Measurements from ENCODE around the gene TMEM80. TPM values are rescaled to one million over a fixed set of nuclear protein-coding genes. Genes with fewer than 3 reads are reported as not detected.

The TMEM80 gene
- 7.4 and 8.3 TPM in 2 replicates for total RNA-seq

DNA sequence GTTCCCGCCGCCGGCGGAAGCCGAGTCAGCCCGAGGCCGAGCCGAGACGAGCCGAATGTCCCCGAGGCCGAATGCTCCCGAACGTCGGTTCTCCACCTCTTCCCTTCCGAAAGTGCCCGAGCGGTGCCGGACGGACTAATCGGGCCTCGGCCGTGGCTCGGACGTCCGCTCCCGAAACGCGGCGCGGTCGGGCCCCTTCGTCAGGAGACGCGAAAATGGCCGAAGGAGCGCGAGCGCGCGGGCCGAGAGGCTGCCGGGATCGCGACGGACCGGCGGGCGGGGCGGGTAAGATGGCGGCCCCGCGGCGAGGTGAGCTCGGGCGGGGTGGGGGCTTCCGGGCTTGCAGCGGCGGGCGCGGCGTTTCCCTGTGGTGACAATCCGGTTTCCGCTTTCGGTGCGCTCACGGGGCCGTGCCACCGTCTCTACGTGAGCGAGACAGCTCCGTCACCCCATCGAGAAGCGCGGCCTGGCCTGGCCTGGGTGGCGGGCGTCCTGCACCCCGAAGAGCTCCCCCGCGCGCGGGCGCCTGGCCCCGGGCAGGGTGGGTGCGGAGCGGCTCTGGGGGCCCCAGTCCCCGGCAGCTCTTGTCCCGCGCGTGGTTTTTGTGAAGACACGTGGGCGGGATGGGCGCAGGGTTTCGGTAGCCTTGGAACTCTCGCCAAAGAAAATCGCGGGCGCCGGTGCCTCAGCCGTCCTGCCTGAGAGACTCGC lies at the start of gene TMEM80:
Gene TMEM80 (plus strand): TSS at position 279 of the 711 bp plus-strand sequence. CDS start 12 bp downstream, at position 291.

DNA sequence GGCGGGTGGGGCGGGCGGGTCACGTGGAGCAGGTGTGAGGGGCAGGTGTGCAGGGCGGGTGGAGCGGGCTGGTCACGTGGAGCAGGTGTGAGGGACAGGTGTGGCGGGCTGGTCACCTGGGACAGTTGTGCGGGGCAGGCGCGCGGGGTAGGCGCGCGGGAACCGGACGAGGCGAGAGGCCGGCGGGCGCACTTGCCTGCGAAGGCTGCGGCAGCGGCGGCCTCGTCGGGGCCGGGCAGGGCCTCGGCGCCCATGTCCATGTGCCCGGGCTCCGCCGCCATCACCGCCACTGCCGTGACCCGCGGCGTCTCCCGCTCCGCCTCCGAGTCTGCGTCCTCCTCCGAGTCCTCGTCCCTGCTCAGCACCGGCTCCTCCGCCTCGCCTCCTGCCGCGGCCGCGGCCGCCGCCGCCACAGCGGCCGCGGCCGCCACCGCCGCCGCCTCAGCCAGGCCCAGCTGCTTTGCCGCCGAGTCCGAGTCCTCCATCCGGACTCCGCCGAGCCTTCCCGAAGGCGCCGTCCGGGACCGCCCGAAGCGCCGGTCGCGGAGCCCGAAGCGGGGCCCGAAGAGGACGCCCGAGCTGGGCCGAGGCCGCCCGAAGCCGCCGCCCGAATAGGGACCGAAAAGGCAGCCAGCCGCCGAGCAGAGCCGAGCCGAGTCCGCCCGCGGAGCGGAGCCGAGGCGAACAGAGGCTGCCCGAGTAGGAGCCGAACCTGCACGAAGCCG lies 891 bp upstream of the TMEM80 start, which contains the start of gene DEAF1:
Gene DEAF1 (minus strand): TSS at position 660 of the 725 bp plus-strand sequence. CDS start 175 bp downstream, at position 485.

DNA sequence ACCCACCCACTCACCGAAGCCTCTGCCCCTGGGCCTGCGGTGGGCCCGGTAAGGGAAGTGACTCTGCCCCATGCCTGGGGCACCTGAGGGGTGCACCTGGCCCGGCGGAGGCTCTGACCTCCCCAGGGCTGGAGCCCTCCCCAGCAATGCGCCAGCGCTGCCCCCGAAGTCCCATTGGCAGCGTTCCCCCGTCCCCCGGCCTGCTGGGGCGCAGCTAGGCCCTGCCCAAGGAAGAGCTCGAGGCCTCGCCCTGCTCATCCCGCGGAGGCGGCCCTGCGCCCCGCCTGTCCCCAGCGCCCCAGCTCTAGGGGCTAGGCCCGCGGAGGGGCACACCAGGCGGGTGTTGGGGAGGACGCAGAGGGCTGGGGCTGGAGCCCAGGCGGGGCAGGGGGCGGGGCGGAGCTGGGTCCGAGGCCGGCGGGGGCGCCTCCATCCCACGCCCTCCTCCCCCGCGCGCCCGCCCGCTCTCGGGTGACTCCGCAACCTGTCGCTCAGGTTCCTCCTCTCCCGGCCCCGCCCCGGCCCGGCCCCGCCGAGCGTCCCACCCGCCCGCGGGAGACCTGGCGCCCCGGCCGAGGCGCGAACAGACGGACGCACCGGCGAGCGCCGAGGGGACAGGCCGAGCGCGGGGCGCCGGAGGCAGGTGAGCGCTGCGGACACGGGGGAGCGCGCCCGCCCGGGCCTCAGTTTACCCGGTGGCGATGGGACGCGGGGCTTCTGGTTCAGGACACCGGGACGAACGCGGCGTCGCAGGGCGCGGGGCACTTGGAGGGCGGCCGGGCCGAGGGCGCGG lies 10.2 kb downstream of the TMEM80 start, which contains the start of gene EPS8L2:
Gene EPS8L2 (plus strand): TSS at position 586 of the 793 bp plus-strand sequence. CDS start 3,177 bp downstream, outside the sequence.

DNA sequence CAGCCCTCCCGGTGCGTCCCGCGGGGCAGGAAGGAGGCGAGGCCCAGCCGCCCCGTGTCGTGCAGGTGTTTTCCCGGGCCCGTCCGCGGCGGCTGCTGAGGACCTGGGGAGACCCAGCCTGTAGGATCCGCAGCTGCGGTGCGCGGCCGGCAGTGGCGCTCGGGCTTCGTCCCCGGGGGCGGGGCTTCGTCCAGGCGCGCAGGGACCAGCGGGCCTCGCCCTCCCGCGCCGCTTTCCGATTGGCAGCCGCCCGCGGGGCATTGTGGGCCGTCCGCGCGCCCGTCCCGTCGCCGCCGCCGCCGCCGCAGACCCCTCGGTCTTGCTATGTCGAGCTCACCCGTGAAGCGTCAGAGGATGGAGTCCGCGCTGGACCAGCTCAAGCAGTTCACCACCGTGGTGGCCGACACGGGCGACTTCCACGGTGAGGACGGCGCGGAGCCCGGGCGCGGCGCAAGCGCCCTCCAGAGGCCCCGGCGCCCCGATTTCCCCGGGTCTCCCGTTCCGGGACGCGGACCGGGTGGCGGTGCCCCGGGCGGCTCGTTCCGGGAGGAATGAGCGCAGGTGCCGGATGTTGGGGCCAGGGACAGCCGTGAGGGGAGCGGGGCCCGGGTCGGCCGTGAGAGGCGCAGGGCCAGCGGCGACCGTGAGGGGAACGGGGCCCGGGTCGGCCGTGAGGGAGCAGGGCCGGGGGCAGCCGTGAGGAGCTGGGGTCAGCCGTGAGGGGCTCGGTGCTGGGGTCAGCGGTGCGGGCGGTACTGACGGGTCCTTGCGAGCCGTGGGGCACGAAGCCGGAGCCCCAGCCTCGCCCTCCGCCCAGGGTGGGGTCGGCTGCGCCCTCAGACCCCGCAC lies 51.8 kb downstream of the TMEM80 start, which contains the start of gene TALDO1:
Gene TALDO1 (plus strand): TSS at position 307 of the 849 bp plus-strand sequence. CDS start 18 bp downstream, at position 325.

Other genes starting within 250 kb of the TMEM80 start
- 30.7 and 49.7 TPM in 2 replicates for gene PTDSS2, start 245.5 kb upstream of the TMEM80 start, total RNA-seq
- gene RNH1, start 188.6 kb upstream of the TMEM80 start, total RNA-seq, result 279 and 507 TPM in 2 replicates
- 46.1 and 53.3 TPM in 2 replicates for gene HRAS, start 160.2 kb upstream of the TMEM80 start, total RNA-seq
- 0.52 and 1.1 TPM in 2 replicates for gene LRRC56, start 158.3 kb upstream of the TMEM80 start, total RNA-seq
- gene LMNTD2, start 135.1 kb upstream of the TMEM80 start, total RNA-seq, result 0.39 and 0.73 TPM in 2 replicates
- 4.3 and 13.4 TPM in 2 replicates for gene RASSF7, start 134.8 kb upstream of the TMEM80 start, total RNA-seq
- 26.8 and 30.7 TPM in 2 replicates for gene PHRF1, start 119.3 kb upstream of the TMEM80 start, total RNA-seq
- gene IRF7, start 79.9 kb upstream of the TMEM80 start, total RNA-seq, result 6.1 and 8.4 TPM in 2 replicates
- gene CDHR5, start 70.9 kb upstream of the TMEM80 start, total RNA-seq, result not detected in 2 replicates
- not detected in 2 replicates for gene SCT, start 68.6 kb upstream of the TMEM80 start, total RNA-seq
- 0.07 and 0.23 TPM in 2 replicates for gene DRD4, start 58.5 kb upstream of the TMEM80 start, total RNA-seq
- gene DEAF1, start 594 bp upstream of the TMEM80 start, total RNA-seq, result 33.0 and 50.5 TPM in 2 replicates
- 22.9 and 44.8 TPM in 2 replicates for gene EPS8L2, start 10.4 kb downstream of the TMEM80 start, total RNA-seq
- 135 and 192 TPM in 2 replicates for gene TALDO1, start 51.6 kb downstream of the TMEM80 start, total RNA-seq
- 26.1 and 44.4 TPM in 2 replicates for gene GATD1, start 81.7 kb downstream of the TMEM80 start, total RNA-seq
- gene CEND1, start 94.3 kb downstream of the TMEM80 start, total RNA-seq, result 0.20 and 0.56 TPM in 2 replicates
- 13.9 and 18.2 TPM in 2 replicates for gene SLC25A22, start 102.5 kb downstream of the TMEM80 start, total RNA-seq
- gene PIDD1, start 109.4 kb downstream of the TMEM80 start, total RNA-seq, result 7.7 and 13.0 TPM in 2 replicates
- 207 and 271 TPM in 2 replicates for gene RPLP2, start 114.2 kb downstream of the TMEM80 start, total RNA-seq
- gene PNPLA2, start 123.1 kb downstream of the TMEM80 start, total RNA-seq, result 35.1 and 43.5 TPM in 2 replicates
- gene CRACR2B, start 132.1 kb downstream of the TMEM80 start, total RNA-seq, result 0.78 and 2.3 TPM in 2 replicates
- gene CD151, start 137.1 kb downstream of the TMEM80 start, total RNA-seq, result 1,084 and 1,441 TPM in 2 replicates
- 271 and 287 TPM in 2 replicates for gene POLR2L, start 146.7 kb downstream of the TMEM80 start, total RNA-seq
- gene TSPAN4, start 147.0 kb downstream of the TMEM80 start, total RNA-seq, result 213 and 215 TPM in 2 replicates
- gene CHID1, start 215.0 kb downstream of the TMEM80 start, total RNA-seq, result 127 and 159 TPM in 2 replicates
- gene AP2A2, start 230.1 kb downstream of the TMEM80 start, total RNA-seq, result 40.6 and 51.8 TPM in 2 replicates